GM21367 (cell line): ENCODE measurements around the gene CSF2.

ENCODE experiments used
- ATAC-seq: cut with Tn5 transposase; IDR thresholded peaks from one replicate; pipeline ENCODE4 v1.9.1; 2021; ENCODE audit not compliant: unreplicated experiment

CSF2 gene

DNA sequence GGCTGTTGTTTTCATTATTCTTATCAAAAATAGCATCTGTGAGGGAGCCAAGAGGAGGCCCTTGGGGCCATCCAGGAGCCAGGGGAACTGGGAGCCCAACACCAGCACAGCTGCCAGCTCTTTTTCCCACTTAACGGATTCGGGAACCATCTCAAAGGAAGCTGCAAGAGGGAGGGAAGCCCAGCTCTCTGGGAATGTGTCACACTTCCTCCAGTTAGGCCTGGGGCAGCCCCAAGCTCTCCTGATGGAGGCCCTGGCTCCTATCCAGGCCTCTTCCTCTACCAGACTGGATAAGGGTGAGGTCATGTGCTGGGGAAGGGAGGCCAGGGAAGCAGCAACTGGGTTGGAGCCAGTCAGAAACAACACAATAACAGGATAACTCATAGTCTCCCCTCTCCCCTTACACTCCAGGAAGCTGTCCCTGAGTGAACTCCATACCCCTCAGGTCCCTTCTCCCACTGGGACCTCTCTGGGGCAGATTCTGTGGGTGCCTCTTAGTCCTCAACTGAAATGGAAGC, 12.7 kb downstream of the CSF2 start:
- no peak for ATAC-seq

DNA sequence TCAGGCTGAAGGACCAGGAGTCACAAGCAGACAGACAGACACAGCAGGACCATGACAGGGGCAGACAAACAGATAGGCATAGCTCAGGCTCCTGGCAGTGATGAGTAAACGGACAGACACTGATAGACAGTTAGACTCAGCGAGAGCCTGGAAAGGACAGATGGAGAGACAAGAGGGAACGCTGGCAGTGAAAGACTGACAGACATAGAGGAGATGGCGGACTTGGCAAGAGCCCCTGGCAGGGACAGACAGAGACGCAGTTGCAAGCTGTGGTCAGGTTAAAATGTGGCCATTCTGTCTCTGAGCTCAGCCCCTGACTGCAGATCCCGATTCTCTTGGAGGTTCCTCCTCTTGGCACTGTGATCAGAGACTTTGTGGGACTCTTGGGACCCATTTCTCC, 13.6 kb downstream of the CSF2 start:
- ATAC-seq = no peak

DNA sequence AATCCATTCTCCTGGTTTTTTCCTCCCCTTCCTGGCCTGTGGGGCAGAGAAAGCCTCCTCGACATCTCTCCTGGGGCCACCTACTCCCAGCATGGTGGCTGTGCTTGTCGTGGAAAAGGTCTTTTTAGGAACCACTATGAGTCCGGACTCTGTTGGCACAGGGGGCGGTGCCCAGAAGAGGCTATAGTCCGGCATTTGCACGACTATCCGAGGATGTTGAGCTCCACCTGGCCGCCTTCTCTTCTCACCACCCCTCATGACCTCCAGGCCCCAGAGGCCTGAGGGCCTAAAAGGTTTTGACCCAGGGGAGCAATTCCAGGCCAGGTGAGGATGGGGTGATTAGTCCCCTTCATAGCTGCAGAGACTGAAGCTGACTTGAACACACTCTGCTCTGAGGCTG, 14.1 kb downstream of the CSF2 start:
- no peak for ATAC-seq

DNA sequence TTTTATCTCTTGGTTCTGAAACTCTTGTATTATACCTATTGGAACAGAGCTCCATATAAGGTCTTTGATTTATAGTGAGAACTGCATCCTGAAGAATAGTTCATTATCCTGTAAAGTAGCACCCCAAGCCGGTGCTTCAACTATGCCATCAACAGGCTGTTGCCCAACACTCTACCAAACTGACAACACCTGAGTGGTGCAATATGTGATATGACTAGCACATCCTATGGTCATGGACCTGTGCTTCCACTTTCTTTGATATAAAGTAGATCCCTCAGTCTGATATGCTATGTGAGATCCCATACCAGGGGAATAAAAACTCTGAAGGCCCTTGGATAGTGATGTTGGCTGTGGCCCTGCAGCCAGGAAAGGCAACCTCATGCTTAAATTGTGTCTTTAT, 15.8 kb downstream of the CSF2 start:
- no peak for ATAC-seq

DNA sequence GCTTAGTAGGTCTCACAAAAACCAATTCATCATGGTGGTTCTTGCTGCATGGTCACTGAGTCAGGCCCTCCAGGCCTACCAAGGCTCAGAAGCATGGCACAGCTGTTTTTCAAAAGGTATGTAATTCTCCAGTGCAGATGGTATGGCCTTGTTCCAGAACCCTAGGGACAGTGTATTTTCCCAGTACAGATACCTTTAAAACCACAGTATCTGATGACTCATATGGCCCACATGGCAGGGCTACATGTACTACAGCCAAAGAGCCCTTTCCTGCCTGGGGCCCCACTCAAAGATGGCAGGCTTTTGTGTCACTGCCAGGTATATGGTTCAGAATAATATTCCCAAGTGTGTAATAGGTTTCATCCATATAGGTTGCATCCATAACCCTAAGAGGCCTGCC, 16.5 kb downstream of the CSF2 start:
- no peak for ATAC-seq

DNA sequence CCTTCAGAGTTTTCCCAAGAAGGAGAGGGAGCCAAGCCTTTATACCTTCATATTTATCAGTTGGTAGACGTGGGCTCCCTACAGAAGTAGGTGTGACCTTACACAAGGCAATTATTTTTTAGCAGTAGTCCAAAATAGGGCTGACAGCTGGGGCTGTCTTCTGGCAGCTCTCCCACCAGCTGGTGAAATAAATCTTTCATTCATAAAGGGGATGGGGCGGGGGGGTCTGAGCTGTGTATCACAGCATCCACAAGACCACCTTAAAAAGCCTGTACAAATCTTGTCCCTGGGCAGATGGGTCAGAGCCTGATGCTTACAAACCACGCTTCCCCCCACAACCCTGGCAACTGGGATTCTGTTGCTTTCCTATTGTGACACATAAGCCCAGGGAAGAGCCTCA, 19.7 kb downstream of the CSF2 start:
- ATAC-seq = no peak

DNA sequence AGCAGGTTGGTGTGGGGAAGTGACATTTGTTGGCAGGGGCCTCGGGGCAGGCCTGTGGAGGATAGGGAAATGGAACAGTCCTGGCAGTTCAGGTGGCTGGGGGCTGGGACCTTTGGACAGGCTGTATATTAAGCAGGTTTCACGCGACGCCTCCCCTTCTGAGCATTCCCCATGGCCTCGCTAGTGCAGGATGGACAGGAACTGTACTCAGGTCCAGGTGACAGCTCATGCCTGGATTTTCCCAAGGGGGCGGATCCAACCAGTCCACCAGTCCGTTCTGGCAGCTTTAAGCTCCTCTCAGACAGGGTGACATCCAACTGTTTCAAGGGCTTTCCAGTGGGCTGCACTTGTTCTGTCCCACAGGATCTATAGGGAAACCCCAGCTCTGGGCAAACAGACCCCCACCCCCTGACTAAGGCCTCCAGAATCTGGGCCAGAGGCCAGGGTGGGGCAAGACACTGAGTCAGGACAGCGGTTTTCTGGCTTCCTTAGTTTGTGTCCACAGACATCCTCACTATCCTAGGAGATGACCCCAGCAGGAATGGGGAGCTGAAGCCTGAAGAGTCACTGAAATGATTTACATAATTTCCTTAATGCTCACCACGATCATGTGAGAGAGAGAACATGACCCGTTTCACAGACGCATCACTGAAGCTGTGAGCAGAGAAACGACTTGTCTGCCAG, 20.9 kb downstream of the CSF2 start:
- no peak for ATAC-seq

DNA sequence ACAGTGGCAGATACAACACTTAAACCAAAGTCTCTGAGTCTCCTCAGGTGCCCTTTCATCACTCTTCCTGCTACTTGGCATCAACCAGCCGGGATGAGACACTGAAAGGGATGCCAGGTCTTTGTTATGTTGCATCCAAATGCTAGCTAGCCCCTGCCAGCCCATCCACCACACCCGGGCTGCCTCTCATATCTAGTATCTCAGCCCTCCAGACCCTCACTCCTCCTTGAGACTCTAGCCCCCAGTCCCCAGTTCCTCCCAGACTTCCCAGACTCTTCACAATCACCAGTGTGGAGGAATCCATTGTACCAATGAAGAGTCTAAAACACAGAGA, 21.5 kb downstream of the CSF2 start:
- no peak for ATAC-seq

DNA sequence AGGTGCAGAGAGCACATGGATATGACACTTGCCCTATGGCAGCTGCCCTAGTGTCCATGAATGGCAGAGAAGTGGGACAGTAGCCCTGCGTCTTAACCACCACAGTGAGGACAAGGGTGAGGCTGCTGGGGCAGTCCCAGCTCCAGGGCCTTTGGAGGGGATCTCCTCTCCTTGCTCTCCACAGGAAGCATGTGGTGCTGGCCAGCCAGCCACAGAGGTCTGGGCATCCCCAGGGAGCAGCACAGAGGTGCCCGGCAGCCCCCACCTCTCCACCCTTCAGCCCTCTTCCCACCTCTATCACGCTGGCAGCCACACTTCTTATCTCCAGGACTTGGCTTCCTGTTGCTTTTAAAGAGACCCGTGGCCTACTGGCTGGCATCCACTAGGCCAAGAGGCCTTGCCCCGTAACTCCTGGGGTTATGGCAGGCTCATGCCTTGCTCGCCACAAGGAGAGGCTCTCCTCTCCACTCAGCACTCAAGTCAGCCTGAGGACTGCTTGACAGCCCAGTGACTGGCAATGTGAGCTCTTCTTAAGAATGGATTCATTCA, 21.9 kb downstream of the CSF2 start:
- ATAC-seq = no peak

DNA sequence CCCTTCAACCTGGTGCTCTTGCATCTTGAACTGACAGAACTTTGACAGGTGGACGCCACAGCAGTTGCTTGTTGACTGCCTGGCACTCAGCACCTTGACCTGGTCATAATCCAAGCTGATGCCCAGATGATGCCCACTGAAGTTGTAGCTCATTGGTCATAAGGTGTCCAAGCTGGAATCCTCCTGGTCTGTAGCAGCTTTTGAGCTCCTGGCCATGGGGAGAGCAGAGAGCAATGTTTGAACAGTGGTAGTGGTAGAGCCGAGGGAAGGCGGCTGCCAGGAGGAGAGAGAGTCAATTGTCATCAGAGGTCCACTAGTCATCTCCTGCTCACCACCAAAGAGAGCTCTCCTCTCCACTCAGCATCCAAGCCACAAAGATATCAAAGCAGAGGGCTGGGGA, 23.3 kb downstream of the CSF2 start:
- no peak for ATAC-seq

DNA sequence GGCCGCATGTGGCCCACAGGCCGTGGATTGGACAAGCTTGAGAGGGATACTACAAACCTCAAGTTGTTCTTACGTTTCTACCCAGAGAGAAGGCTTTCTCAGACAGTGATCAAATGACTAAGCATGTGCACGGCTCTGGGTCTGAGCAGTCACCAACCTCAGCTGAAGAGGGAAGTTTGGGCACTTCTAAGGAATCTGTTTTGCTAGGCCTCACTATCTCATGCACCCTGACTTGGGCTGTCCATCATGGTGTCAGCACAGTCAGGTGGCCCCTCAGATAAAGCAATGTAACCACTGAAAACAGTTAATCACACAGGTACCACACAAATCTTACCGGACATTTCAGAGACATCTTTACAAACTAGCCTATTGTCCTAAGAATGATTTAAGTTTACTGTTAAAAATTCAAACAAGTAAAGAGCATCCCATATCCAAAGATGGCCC, 24.6 kb downstream of the CSF2 start:
- no peak for ATAC-seq

DNA sequence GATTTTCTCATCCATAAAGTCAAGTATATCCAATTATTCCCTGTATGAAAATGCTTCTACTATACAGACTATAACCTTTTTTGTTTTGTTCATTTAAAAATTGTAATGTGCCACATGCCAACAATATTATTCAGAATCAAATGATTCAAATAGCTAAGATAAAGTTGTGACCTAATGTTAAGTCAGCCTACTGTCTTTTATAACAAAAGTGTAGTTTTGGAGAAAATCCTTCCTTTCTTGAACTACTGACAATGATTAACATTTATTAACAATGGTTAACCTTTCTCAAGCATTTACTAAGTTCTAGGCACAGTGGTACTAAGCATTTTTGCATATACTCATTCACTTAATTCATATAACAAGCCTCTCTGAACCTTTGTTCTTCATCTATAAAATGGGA, 25.0 kb downstream of the CSF2 start:
- no peak for ATAC-seq

DNA sequence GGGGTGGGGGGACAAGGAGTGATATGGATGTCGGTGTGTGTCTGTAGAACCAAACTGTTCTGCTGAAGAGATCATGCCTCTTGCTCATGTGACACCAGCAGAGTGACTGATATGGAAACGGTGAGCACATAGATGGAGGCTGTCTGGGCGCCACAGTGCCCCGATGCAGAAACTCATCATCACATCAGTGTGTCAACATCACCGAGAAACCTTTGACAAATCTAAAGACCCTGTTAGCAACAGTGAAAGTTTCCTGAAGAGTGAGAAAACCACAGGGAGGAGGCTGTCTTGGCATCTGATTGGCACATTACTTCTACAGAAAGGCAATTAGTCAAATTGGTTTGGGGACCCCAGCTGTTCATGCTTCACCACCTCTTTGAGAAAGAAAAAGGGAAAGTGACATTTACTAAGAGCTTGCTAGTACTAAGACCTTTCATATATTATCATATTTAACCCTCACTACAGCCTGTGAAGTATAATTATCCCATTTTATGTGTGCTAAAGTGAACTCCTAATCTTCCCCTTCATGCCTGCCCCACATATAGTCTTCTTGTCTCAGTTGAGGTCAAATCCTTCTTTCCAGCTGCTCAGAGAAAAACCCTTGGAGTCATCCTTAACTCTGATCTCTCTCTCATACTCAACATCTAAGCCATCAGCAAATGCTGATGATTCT, 25.6 kb downstream of the CSF2 start:
- ATAC-seq = peak; percentile 36

DNA sequence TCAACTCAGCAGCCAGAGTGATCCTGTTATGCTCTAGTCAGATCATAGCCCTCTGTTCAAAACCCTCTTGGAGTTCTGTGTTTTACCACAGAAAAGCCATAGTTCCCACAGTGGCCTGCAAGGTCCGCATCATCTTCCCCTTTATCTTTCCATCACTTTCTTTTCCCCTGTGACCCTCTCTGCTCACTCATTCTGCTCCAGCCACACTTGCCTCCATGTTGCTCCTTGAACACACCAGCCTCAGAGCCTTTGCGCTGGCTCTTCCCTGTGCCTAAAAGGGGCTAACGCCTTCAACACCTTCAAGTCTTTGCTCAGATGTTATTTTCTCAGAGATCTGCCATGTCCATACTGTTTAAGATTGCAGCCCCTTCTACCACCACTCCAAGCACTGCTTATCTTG, 26.3 kb downstream of the CSF2 start:
- no peak for ATAC-seq

DNA sequence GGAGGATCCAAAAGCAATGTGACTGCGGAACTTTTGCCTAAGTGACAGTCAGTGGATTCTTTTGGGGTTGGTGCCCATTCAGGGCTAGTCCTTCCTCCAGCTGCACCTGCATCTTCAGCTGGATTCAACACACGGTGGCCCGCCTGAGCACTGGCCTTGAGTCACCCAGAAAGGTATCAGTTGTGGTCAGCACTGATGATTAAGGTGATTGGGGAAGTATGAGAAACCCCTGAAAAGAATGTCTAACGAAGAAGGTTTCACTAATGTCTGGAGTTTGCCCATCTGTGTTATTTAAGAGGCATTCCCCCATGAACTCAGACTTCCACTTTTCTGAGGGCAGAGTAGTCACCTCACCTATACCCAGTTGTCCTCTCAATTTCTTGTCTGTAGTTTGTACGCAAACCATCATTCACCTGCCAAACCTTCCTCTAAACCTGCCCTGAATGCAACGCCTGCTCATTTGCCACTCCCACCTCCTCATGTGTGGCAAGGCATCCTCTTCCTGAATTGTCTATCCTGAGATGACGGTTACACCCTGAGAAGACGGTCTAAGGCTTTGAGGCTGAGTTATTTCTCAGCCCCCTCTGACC, 27.2 kb downstream of the CSF2 start:
- ATAC-seq = no peak

DNA sequence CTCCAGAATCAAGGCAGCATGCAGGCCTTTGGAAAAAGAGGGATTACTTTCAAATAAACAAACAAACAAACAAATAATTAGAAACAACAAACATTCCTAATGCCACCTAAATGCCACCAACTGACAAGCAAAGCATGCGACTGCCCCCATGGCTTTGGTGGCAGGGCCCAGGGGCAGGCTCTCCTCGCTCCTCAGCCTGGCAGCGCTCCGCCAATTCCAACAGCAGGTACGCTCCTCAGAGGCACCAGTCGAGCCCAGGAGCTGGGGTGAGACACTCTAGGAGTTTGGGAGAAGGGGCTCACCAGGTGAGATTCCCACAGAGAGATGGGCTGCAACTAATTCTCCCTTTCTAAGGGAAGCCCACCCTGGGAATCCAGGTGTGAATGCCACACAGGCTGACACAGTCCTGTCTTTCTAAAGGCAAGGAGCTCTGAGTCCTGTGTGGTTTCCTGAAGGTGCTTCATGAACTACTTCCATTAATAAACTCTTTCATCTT, 27.8 kb downstream of the CSF2 start:
- no peak for ATAC-seq

DNA sequence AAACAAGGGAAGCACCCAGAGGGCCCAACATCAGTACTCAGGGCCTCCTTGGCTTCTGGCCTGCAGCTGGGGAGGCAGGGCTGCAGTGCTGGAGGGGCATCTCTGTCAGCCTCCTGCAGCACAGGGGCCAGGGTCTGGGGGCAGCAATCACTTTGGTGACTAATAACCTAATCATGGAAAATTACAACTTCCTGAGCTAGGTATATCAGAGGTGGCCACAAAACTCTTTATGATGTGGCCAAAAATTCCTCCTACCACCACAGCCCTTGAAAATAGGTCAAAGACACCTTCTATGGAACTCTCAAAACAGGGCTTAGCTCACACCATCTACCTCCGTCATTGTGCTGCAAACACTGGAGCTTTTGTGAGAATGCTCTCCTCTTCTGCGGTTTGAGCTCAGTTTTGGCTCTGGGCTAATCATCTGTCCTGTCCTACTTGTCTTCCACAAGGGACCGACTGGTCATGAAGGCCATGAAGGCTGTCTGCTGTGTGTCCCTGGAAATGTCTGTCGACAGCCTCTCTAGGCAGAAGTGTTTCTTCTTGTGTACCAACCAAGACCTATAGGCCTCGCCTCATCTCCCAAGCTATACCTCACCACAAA, 28.6 kb downstream of the CSF2 start:
- no peak for ATAC-seq

DNA sequence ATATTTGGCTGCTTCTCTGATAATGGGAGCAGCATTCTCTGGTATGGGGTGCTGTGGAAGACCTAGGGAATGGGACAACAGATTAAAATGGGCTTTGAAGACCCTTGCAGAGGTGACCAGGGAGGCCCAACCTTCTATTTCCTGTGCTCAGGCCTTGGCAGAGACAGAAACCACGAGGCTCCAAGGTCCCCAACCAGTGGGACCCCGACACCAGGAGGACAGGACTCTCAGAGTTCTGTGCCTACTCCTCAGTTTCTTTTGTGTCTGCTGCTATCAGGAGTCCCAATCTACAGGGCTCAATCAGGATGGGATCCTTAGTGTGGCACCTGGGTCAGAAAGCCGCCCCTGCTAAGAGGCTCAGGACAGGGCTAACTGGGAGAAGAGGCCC, 29.3 kb downstream of the CSF2 start:
- ATAC-seq = no peak

DNA sequence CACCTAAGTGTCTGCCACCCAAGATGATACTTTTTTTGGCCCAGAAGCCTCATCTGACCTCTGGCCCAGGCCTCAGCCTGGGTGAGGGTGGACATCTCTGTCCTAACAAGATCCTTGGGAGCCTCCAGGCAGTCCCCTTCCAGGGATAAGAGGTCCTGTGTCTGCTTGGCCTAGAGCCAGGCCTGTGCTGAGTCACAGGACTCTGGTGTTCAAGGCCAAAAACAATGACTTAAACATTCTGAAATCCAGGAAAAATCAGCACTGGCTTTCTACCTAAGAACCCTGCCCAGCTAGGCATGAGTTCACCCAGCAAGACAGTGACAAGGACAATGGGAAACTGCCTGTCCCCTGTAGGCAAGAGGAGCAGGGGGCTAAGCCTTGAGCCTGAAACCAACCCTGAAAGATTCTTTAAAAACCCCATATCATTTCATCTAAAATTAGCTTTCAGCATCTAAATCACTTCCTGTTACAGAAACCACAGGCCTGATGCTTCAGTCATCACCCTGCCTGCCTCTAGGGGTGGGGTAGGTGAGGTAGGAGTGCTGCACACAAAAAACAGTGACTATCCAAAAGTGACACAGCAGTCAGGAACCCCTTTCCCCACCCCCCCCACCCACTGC, 29.9 kb downstream of the CSF2 start:
- peak; percentile 73 for ATAC-seq

DNA sequence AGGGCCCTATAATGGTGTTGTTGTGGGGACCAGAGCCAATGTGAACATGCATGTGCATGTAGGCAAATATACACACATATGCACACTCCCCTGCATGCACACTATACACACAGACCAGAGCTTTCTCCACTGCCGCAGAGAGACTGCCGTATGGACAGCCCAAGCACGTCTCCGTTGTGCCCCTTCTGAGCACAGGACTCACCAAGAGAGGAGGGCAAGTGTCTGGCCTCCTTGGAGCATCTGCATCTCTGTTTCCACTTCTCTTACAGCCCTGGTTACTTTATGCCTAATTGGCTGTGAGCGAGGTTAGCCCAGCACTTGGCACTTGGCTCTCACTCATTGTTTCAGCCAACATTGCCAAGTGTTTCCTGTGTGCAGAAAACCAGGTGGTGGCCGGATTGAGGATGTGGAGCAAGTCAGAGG, 30.4 kb downstream of the CSF2 start:
- peak; percentile 20 for ATAC-seq

DNA sequence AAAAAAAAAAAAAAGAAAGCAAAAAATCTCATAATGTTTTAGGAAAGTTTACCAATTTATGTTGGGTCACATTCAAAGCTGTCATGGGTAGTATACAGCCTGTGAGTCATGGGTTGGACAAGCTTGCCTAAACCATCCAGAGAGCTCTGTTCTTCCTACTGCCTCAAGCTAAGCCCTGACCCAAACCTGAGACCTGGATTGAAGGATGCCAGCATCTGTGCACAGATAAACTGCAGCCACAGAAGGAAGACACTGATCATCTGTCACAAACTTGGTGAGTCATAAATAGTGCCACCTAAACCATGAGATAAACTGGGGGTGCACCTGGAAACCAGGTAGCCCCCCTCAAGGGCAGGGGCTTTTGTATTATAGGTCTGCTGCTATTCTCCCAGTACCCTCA, 31.0 kb downstream of the CSF2 start:
- no peak for ATAC-seq
